Esophagus (tissue), 2 donors: ENCODE data around the gene FBN1. TPM values are rescaled to one million over a fixed set of nuclear protein-coding genes. Genes with fewer than 3 reads are reported as not detected.

Experiments
- H3K27ac ChIP-seq, 2 donors: one replicate each; pipeline ENCODE4 v1.5.1; 2013; ENCODE audit warnings: low read depth in 2 of 2, mild to moderate bottlenecking in 2 of 2, inconsistent platforms in 1 of 2, low read length in 1 of 2, moderate library complexity in 1 of 2
- H3K27me3 ChIP-seq, 2 donors: one replicate each; pipeline ENCODE4 v1.6.1; 2013; ENCODE audit warnings: low read length in 2 of 2, control low read depth in 1 of 2, mild to moderate bottlenecking in 1 of 2; ENCODE audit not compliant: insufficient read depth in 2 of 2, control insufficient read depth in 1 of 2
- H3K36me3 ChIP-seq, 2 donors: one replicate each; pipeline ENCODE4 v1.6.1; 2013; ENCODE audit warnings: low read length in 1 of 2; ENCODE audit not compliant: control insufficient read depth in 2 of 2, insufficient read depth in 2 of 2
- H3K4me1 ChIP-seq, 2 donors: one replicate each; pipeline ENCODE4 v1.6.1; 2013; ENCODE audit warnings: low read length in 1 of 2; ENCODE audit not compliant: control insufficient read depth in 2 of 2, insufficient read depth in 2 of 2
- H3K4me3 ChIP-seq, 2 donors: one replicate each; pipeline ENCODE4 v1.5.1; 2013; ENCODE audit warnings: low read length in 2 of 2, mild to moderate bottlenecking in 2 of 2, low read depth in 1 of 2, moderate library complexity in 1 of 2
- H3K9me3 ChIP-seq, 2 donors: one replicate each; pipeline ENCODE4 v1.6.1; 2013; ENCODE audit warnings: mild to moderate bottlenecking in 2 of 2, low read depth in 1 of 2, low read length in 1 of 2, moderate library complexity in 1 of 2; ENCODE audit not compliant: control insufficient read depth in 2 of 2, insufficient read depth in 1 of 2
- whole genome bisulfite sequencing, 2 donors: extraction: QIAGEN DNeasy Blood & Tissue Kit; methylation state at CpG; one replicate each; pipeline ENCODE4 v1.1.7; 2013; 5-methylcytosine and 5-hydroxymethylcytosine counted together
- polyA plus RNA-seq, 2 donors: library from polyadenylated mRNA; stranded (reverse); fragments of 200-250 nt; gene quantifications; one replicate each; pipeline ENCODE4 v1.2.3, GENCODE V29; 2013
- donor health status: healthy with polysubstance abuse.
- donor health status: Bipolar disorder and iron deficiency.

Gene FBN1
- polyA plus RNA-seq, 2 donors, result 1.8 to 6.4 TPM

GRCh38 chr15:48614051-48614450 is 31.5 kb downstream of the FBN1 start:
- Histone ChIP-seq H3K36me3 (peaks cover under 1 to 2% of the 10 kb centered on the region in 2 donors), H3K4me3 (no peak overlapping the region), H3K9me3 (no peaks in the 10 kb centered on the region), H3K4me1 (no peaks in the 10 kb centered on the region), H3K27me3 (no peaks in the 10 kb centered on the region), H3K27ac (no peak overlapping the region)
- WGBS, 2 donors, result 74 to 76% methylated on average over 3 of the region's 3 CpGs

GRCh38 chr15:48609486-48609885 is 36.0 kb downstream of the FBN1 start:
- Histone ChIP-seq H3K27me3 (no peaks in the 10 kb centered on the region), H3K9me3 (no peaks in the 10 kb centered on the region), H3K4me1 (no peaks in the 10 kb centered on the region), H3K36me3 (peaks cover 0 to 4% of the 10 kb centered on the region in 2 donors), H3K4me3 (no peak overlapping the region), H3K27ac (no peak overlapping the region)
- WGBS, 2 donors, result 73 to 79% methylated on average over 3 of the region's 3 CpGs

- Histone ChIP-seq H3K36me3 (peaks cover 0 to 4% of the 10 kb centered on the region in 2 donors), H3K9me3 (no peaks in the 10 kb centered on the region), H3K4me3 (no peak overlapping the region), H3K27me3 (no peaks in the 10 kb centered on the region), H3K27ac (no peak overlapping the region), H3K4me1 (no peaks in the 10 kb centered on the region)
- WGBS, 2 donors, result 86 to 88% methylated on average over 3 of the region's 3 CpGs
Measured at GRCh38 chr15:48607846-48608245, 37.7 kb downstream of the FBN1 start.

GRCh38 chr15:48604567-48604966 is 40.9 kb downstream of the FBN1 start:
- no peaks in the 10 kb centered on the region for H3K9me3 ChIP-seq
- no peak overlapping the region for H3K4me3 ChIP-seq
- no peak overlapping the region for H3K27ac ChIP-seq
- no peaks in the 10 kb centered on the region for H3K4me1 ChIP-seq
- no peaks in the 10 kb centered on the region for H3K27me3 ChIP-seq
- H3K36me3 ChIP-seq, result peaks cover 0 to 4% of the 10 kb centered on the region in 2 donors

- no peaks in the 10 kb centered on the region for H3K9me3 ChIP-seq
- H3K4me1 ChIP-seq, result no peaks in the 10 kb centered on the region
- no peak overlapping the region for H3K27ac ChIP-seq
- H3K4me3 ChIP-seq, result no peak overlapping the region
- peaks cover 0 to 2% of the 10 kb centered on the region in 2 donors for H3K36me3 ChIP-seq
- H3K27me3 ChIP-seq, result no peaks in the 10 kb centered on the region
- 38 to 42% methylated on average over 3 of the region's 3 CpGs for WGBS, 2 donors
Measured at GRCh38 chr15:48603922-48604321, 41.6 kb downstream of the FBN1 start.

- no peaks in the 10 kb centered on the region for H3K36me3 ChIP-seq
- H3K9me3 ChIP-seq, result no peaks in the 10 kb centered on the region
- no peaks in the 10 kb centered on the region for H3K27me3 ChIP-seq
- H3K4me3 ChIP-seq, result no peak overlapping the region
- H3K4me1 ChIP-seq, result no peaks in the 10 kb centered on the region
- WGBS, 2 donors, result 79 to 80% methylated on average over 6 of the region's 6 CpGs
- no peak overlapping the region for H3K27ac ChIP-seq
Measured at GRCh38 chr15:48603123-48603500, 42.4 kb downstream of the FBN1 start.

GRCh38 chr15:48602358-48603122 is 43.0 kb downstream of the FBN1 start:
- H3K4me3 ChIP-seq, result no peak overlapping the region
- H3K9me3 ChIP-seq, result no peaks in the 10 kb centered on the region
- no peaks in the 10 kb centered on the region for H3K36me3 ChIP-seq
- H3K4me1 ChIP-seq, result no peaks in the 10 kb centered on the region
- H3K27ac ChIP-seq, result no peak overlapping the region
- no peaks in the 10 kb centered on the region for H3K27me3 ChIP-seq
- WGBS, 2 donors, result 64 to 74% methylated on average over 4 of the region's 4 CpGs

GRCh38 chr15:48601095-48601494 is 44.4 kb downstream of the FBN1 start:
- no peaks in the 10 kb centered on the region for H3K27me3 ChIP-seq
- H3K9me3 ChIP-seq, result no peaks in the 10 kb centered on the region
- no peak overlapping the region for H3K4me3 ChIP-seq
- H3K4me1 ChIP-seq, result no peaks in the 10 kb centered on the region
- no peak overlapping the region for H3K27ac ChIP-seq
- no peaks in the 10 kb centered on the region for H3K36me3 ChIP-seq
- WGBS, 2 donors, result 79 to 85% methylated on average over 4 of the region's 4 CpGs

- Histone ChIP-seq H3K4me1 (no peaks in the 10 kb centered on the region), H3K9me3 (no peaks in the 10 kb centered on the region), H3K27ac (no peak overlapping the region), H3K27me3 (no peaks in the 10 kb centered on the region), H3K36me3 (no peaks in the 10 kb centered on the region), H3K4me3 (no peak overlapping the region)
- 67 to 72% methylated on average over 4 of the region's 4 CpGs for WGBS, 2 donors
Measured at GRCh38 chr15:48596841-48597240, 48.7 kb downstream of the FBN1 start.

GRCh38 chr15:48596415-48596814 is 49.1 kb downstream of the FBN1 start:
- H3K9me3 ChIP-seq, result no peaks in the 10 kb centered on the region
- no peak overlapping the region for H3K4me3 ChIP-seq
- WGBS, 2 donors, result 70 to 78% methylated on average over 4 of the region's 4 CpGs
- H3K36me3 ChIP-seq, result no peaks in the 10 kb centered on the region
- no peaks in the 10 kb centered on the region for H3K4me1 ChIP-seq
- H3K27me3 ChIP-seq, result no peaks in the 10 kb centered on the region
- H3K27ac ChIP-seq, result no peak overlapping the region
